ENCODE measurements around the gene STK32C.
"Not testable (repeated sequence)": the region's sequence is repeated elsewhere in the genome, so short reads cannot be mapped to it uniquely, and the experiment has no call there.

The STK32C gene

GRCh38 chr10:132226586-132227405 lies 81.0 kb downstream of the STK32C start:
- DNase-seq: no peak

- no peak for DNase-seq
Measured at GRCh38 chr10:132225849-132226205, 81.9 kb downstream of the STK32C start.

- DNase-seq: no peak
Measured at GRCh38 chr10:132225073-132225848, 82.5 kb downstream of the STK32C start.

GRCh38 chr10:132224343-132225072 lies 83.2 kb downstream of the STK32C start:
- no peak for DNase-seq

GRCh38 chr10:132223611-132224342 lies 84.0 kb downstream of the STK32C start:
- no peak for DNase-seq

GRCh38 chr10:132223156-132223590 lies 84.6 kb downstream of the STK32C start:
- no peak for DNase-seq

- no peak for DNase-seq
Measured at GRCh38 chr10:132222726-132223125, 85.0 kb downstream of the STK32C start.

- DNase-seq: not testable (repeated sequence)
Measured at GRCh38 chr10:132220996-132221395, 86.8 kb downstream of the STK32C start.

- DNase-seq: no peak
Measured at GRCh38 chr10:132220061-132220460, 87.7 kb downstream of the STK32C start.

GRCh38 chr10:132219486-132219885 lies 88.3 kb downstream of the STK32C start:
- DNase-seq: no peak

- DNase-seq: not testable (repeated sequence)
Measured at GRCh38 chr10:132216441-132216840, 91.3 kb downstream of the STK32C start.

GRCh38 chr10:132213917-132214316 lies 93.8 kb downstream of the STK32C start:
- no peak for DNase-seq

- no peak for DNase-seq
Measured at GRCh38 chr10:132212816-132213215, 94.9 kb downstream of the STK32C start.

- DNase-seq: no peak
Measured at GRCh38 chr10:132211246-132211645, 96.5 kb downstream of the STK32C start.

- DNase-seq: no peak
Measured at GRCh38 chr10:132210766-132211165, 97.0 kb downstream of the STK32C start.

GRCh38 chr10:132209978-132210530 lies 97.7 kb downstream of the STK32C start:
- DNase-seq: no peak

- no peak for DNase-seq
Measured at GRCh38 chr10:132209130-132209529, 98.6 kb downstream of the STK32C start.

GRCh38 chr10:132208462-132209050 lies 99.2 kb downstream of the STK32C start:
- no peak for DNase-seq

GRCh38 chr10:132207536-132208461 lies 100.0 kb downstream of the STK32C start:
- no peak for DNase-seq

- DNase-seq: no peak
Measured at GRCh38 chr10:132206806-132207535, 100.8 kb downstream of the STK32C start.

Data from DMS79 treated with DMSO at 0.1 percent for 48 hours (cell line).